CD4-positive, alpha-beta T cell treated with Interleukin-15 for 4 hours (primary cell): ENCODE results near the gene RAB17.
A peak's percentile ranks its signal among the peaks of the same experiment; 100 is the strongest.

Experiments used
- DNase-seq: peaks from one replicate; pipeline ENCODE4 v3.0.0-alpha.2; 2020; ENCODE audit warnings: low spot score

The RAB17 gene

DNA sequence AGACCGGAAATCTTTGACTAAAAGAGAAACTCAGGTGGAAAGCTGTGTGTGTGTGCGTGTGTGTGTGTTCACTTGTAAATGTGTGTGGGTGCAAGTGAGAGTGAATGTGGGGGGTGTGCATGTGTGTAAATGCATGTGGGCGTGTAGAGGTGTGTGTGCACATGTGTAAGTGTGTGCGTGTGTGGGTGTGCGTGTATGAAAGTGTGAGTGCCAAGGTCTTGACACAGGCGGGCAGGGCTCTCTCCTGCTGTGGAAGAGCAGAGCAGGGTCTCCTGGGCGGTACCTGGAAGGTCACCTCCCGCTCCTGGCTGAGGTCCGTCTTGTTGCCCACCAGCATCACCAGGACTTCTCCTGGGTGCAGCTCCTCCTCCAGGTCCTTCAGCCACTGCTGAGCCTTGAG lies 13.6 kb downstream of the RAB17 start:
- DNase-seq, result no peak

DNA sequence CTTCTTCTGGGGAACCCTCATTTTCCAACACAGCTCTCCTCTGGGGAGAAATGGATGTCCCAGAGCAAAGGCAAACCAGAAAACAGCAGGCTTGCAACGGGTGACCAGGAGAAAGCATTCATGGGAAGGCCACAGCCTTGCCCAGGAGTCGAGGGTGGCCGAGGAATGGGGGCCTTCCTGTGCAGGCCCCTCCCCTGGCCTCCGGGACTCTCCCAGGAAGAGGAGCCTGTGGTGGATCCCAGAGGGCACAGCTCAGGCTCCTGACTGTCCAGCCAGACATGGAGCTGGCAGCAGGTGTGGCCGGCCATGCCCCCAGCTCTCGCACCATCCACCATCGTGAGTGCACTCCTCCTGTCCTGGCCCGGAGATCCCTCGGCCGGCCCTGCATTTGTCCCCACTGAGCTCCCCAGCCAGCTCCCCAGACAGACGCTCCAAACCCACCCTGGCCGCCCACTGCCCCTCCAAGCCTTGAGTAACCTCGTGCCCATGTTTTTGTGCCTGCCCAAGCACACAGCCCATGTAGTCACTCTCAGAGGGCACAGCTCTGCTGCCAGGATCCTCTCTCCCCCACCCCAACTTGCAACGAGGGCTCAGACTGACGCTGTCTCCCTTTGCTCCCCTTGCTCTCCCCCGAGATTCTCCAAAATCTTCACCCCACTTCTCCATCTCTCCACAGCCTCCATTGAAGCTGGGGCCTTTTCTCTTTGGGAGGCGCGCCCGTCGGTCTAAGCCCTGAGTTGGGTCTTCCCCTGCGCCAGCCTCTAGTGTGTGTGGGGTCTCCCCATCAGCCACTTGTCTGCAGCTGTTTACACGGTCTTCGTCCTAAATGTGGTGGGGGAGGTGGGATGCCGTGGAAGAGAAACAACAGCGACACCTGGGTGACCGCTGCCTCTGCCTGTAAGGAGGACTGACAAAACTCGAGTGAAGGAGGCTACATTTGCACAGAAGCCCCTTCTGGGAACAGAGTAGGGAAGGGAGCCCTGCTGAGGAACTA lies 14.4 kb downstream of the RAB17 start:
- no peak for DNase-seq

DNA sequence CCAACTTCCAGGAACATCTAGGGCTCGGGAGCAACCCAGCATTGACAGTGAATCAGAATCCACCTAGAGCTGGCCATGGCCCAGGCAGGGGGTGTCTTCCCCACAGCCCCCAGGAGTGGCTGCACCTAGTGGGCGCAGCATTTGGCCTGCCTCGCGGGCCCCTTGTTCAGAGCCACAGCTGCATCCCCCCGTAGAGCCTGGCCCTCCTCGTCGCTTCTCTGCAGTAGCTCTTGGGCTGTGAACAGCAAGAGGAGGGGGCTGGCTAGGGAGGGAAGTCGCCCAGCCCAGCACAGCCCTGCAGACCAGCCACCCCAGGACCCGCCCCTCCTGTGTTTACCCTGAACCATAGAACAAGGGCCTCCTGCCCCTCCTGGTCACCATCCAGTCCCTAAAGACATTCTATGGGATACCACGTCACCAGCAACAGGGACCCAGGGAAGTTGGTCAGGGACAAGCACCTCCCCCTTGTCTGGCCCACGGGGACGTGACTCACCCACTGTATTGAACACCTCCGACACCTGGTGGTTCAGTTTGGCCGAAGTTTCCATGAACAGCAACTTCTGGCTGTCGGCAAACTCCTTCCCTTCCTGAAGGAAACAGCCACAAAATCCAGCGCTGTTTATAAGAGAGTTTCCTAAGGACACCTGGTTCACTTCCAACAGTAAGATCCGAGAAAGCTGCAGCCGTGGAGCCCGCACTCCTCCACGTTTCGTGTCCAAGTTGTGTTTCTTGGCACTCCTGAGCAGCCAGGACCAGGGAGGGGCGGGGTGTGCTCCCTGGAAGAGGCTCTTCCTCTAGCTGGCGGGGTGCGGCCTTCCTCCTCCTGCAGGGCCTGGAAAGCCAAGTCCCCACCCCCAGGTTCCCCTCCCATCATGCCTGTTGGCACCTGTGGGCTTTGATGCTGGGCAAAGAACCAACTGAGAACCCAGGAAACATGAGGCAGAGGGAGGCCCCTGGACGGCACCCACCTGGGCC lies 15.4 kb downstream of the RAB17 start:
- no peak for DNase-seq

DNA sequence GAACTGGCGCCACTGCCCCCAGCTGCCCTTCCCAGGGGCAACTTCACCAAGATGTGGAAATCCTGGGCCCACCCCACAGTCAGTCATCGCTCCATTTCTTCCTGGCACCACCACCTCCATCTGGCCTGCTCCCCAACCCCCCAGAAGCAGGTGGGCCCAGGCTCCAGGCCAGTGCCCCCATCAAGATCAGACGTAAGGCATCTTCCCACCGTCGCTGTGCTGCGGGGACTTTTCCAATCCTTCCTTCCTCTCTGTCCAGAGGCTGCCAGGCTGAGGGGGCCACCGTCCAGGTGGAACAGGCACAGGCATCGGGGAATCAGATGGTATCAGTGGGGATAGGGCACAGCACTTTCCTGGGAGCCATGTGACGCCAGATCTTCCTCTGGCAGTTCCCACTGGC lies 16.1 kb downstream of the RAB17 start:
- no peak for DNase-seq

DNA sequence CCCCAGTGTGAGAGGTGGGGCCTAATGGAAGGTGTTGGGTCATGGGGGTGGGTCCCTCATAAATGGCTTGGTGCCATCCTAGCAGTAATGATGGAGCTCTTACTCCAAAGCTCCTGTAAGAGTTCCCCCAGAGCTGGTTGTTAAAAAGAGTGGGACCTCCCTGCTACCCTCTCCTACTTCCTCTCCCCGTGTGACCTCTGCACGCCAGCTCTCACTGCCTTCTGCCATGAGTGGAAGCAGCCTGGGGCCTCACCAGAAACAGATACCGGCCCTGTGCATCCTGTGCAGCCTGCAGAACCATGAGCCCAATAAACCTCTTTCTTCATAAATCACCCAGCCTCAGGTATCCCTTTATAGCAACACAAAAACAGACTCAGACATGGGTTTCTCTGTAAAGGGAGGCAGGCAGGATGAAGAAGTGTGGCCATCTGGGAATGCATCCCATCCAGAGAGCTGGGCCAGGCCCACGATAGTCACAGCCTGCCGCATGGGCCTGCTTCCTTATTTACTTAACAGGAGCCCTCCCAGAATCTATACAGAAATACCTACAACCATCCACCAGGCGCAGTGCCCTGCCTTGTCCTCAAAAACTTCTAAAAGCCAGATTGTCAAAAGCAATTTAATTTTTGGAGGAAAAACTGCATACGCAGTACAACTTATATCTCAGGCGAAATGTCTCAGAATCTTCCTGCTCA lies 16.7 kb downstream of the RAB17 start:
- DNase-seq, result no peak

DNA sequence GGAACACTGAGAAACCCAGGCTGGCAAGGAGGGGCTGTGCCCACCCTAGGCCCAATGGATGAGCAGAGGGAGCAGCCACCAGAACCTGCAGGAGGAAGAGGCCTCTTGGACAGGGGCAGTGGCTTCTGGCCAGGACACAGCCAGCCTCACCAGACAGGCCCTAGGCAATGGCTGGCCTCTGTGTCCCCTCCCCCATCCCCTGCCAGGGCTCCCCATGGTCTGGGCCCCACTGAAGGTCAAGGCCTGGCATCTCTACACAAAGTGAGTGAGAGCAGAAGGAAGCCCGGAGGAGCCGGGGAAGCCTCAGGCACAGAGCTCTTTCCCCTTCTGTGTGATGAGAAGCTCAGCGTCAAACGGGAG lies 17.8 kb downstream of the RAB17 start:
- no peak for DNase-seq

DNA sequence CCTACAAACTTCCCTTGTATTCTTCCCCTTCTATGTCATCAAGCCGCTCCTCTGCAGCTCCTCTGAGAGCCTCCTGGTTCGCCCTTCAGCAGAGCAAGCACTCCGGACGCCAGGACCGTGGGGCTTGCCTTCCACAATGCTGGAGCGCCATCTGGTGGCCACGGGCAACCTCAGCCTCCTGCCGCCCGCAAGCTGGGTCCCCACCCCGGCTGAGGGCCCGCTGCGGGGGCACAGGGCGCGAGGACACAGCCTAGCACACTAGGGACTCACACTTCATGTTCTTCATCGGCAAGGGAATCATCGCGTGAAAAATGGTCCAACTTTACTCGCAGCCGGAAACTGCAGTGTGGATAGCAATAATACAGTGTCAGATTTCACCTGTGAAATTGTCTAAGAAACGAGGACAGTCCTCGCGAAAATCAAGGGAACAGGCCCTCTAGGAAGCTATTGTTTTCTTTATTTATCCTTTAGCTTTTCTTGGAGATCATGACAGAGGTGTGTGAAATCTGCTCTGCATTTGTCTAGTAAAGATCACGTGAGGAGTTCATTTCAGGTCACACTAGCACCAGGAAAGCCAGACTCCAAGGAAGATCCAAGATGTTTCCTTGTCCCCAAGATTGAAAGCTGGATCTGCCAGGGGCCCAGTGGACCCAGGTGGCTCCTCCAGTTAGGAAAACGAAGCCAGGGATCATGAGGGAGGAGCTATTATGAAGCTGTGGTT lies 18.4 kb downstream of the RAB17 start:
- DNase-seq, result peak; percentile 78

DNA sequence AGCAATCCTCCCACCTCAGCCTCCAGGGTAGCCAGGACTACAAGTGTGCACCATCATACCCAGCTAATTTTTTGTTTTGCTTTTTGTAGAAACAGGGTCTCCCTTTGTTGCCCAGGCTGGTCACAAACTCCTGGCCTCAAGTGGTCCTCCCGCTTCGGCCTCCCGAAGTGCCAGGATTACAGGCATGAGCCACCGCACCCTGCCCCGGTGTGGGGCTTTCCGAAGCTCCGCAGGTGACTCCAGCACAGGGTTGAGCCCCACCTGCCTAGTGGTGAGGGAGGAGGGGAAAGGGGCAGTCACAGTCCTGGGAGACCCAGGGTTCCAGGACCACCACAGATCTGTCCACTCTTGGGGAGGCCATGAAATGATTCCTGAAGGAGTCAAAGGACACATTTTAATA lies 19.0 kb downstream of the RAB17 start:
- DNase-seq, result no peak

DNA sequence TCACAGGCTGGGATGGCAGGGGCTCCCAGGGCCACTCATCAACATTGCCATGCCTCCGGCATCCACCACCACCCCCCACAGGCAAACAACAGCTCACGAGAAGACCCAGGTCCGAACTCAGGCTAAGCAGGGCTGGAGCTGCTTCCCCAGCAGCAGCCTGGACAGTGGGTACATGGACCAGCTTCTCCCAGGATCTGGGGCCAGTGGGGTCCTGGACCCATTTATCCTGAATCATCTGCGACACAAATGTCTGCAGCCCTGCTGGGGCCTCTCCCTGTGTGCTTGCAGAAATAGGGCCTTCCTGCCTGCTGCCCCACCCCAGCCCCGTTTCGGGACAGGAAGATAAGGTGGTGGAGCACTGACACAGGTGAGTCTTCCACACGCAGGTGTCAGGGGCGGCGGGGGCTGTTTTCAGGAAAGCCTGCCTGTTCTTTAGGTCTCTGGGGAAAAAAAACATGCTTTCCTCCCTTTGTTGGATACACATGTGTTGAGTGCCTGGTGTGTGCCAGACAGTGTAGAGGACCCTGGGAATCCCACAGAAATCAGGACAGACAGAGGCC lies 19.7 kb downstream of the RAB17 start:
- DNase-seq, result no peak

DNA sequence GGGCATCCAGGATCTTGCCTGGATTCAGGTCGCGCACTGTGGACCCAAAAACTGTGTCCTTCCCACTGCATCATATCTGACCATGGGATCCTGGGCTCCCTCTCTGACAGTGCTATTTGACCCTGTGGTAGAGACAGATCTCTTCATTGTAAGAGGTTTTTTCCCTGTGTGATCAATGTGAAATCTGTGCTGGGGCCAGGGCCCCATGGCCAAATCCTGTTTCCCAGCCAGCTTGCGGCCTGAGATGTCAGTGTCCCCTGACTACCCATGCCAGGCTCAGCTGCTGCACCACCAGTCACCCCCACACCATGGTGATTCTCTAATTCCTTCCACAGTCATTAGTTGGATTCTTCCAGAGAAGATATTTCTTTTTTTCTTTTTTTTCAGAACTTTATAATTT lies 20.6 kb downstream of the RAB17 start:
- no peak for DNase-seq

DNA sequence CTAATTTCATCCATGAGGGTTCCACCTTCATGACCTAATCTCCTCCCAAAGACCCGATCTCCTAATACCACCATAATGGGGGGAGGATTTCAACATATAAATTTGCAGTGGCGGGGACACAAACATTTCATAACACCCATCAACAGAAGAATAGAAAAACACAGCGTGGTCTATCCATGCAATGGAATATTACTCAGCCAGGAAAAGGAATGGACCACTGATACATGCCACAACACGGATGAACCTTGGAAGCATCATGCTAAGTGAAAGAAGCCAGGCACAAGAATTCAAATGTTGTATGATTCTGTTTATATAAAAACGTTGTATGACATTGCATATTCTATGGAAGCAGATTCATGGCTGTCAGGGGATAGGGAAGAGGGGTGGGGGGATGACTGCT lies 21.5 kb downstream of the RAB17 start:
- no peak for DNase-seq

DNA sequence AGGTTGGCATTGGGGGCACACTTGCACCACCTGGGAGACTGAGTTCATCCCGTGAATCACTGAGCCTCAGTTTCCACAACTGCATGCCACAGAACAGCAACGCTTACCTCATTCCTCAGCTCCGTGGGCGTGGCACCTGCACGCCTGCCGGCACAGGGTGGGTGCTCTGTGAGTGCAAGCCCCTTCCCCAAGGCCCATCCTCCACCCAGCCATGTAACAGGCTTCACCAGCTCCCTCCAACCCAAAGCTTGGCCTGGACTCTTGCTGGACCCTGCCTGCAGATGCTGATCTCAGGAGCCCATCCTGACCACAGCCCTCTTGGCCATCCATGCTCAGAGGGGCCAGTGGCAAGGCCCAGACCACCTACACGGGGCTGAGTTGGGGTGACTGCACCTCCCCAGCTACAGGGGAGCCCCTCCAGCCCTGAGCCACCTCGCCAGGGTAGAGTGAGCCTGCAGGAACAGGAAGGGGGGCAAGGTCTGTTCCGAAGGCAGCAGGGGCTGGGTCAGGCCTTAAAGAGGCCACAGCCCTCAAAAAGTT lies 22.3 kb downstream of the RAB17 start:
- DNase-seq, result no peak

DNA sequence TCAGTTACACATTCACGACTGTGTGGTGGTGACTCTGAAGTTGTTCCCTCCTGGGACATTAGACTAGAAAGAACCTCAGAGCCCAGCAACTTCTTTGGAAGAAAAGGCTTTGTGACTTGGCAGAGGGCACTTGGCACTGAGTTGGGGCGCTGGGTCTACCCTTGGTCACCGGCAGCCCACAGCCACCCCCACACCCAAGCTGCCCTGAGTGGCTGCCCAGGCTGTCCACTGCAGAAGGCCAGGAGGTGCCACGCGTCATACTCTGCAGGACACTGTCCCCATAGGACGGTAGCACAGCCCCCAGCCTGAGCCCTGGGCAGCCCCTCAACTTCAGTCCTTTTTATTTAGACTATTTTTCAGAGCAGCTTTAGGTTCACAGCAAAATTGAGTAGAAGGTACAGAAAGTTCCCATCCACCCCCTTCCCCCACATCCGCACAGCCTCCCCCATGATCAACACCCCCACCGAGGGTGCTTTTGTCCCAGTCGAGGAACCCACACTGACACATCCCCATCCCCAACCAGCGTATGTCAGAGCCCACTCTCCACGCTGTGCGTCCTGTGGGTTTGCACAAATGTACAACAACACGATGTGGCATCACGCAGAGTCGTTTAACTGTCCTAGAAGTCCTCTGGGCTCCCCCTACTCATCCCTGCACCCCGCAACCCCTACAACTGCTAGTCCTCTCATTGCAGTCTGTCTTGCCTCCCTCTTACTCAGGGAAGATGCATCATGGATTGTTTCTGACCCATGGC lies 23.1 kb downstream of the RAB17 start:
- DNase-seq, result no peak

DNA sequence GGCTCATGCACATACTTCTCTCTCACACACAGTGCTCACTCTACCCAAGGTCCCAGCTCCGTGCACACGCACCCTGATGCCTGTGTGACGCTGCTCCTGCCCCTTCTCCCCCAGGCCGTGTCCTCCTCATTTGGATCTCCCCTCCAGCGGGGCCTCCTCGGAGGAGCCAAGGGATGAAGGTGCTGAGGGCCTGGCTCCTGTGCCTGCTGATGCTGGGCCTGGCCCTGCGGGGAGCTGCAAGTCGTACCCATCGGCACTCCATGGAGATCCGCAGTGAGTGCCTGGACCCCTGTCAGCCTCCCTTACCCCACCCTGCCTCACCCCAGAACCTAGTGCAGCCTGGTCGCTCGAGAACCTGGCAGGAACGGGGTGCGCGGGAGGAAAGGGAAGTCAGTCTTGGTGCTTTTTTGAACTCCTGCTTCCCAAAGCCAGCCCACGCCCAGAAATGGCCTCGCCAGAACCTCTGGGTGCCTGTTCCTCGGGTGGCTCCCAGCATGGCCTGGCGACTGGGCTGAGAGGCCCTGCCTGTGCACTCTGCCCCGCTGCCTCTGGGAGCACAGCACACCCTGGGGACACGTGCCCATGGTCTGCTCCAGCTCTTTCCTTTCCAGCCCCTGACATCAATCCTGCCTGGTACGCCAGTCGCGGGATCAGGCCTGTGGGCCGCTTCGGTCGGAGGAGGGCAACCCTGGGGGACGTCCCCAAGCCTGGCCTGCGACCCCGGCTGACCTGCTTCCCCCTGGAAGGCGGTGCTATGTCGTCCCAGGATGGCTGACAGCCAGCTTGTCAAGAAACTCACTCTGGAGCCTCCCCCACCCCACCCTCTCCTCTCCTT lies 23.9 kb downstream of the RAB17 start, which contains the start of gene PRLH:
TSS of gene PRLH (plus strand) at position 174 of the 835 bp plus-strand sequence. CDS start at position 174, 0 bp downstream.
- DNase-seq, result no peak

DNA sequence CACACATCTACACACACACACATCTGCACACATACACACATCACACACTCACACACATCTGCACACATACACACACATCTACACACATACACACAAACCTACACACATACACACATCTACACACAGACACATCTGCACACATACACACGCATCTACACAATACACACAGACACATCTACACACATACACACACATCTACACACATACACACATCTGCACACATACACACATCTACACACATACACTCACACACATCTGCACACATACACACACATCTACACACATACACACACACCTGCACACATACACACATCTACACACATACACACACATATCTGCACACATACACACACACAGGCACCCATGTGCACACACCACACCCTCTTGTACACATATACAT lies 24.6 kb downstream of the RAB17 start:
- DNase-seq, result no peak

DNA sequence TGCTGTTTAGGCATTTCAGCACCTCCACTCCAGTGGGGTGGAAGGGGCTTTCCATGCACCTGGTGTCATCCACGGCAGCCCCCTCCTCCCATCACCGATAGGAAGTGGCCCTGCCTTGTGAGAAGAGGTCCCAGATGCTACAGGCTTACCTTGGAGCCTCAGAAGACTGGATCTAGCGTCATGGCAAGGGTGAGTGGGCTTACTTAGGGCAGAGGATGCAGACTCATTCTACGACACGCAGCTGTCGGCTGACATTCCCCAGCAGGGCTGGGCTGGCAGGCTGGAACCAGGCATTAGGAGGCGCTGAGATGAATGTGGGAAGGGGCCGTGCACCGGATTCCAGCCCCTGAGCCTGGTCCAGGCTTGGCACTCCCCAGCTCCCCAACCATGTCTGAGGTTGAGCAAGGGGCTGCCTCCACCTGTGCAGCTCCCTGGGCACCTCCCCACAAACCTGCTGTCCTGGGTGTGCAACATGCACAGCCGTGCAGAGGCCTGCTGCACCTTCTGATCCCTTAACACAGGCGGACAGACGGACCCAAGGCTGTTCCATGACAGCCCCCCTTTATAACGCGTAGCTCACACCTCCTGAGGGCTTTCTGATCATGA lies 25.9 kb downstream of the RAB17 start:
- no peak for DNase-seq

DNA sequence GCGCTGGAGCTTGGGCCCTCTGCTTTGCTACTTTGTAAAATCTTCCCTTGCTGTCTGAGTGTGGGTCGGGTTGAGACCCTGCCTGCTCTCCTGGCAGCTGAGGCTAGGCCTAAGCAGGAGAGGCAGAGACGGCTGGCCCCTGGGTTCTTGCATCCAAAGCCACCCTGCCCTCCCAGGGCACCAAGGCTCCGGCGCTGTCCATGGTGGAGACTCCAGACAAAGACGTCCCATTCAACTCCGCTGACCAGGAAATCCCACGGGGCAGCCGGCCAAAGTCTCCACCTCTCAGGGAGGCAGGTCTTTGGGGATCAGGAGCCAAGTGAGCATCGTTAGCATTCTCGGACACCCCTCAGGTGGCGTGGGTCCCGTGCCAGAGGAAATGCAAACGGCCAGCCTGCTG lies 26.7 kb downstream of the RAB17 start:
- no peak for DNase-seq

DNA sequence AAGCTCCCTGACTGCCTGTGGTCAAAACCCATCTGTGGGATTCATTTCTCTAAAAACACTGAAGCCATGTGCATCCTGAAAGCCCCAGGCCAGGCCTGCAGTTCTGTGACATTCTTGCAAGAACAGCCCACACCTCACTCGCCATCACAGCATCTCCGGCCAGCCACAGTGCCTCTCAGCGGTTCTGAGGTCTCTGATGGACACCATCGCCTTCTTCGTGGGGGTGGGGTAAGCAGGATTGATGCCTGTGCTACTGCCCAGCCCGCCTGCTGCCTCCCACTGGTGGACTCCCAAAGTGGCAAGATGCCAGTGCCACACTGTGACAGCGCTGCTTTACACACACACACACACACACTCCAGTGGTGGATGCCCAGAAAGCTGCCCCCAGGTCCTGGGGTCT lies 29.3 kb downstream of the RAB17 start:
- DNase-seq, result no peak
